B cell (primary cell): ENCODE results near the gene PHYHIPL. TPM values are rescaled to one million over a fixed set of nuclear protein-coding genes. Genes with fewer than 3 reads are reported as not detected.

Source experiments
- ATAC-seq: fragments of 200-7000 bp; cut with Tn5 transposase; one replicate; pipeline ENCODE4 v1.10.0; 2021; ENCODE audit warnings: low read depth, mild to moderate bottlenecking, moderate number of reproducible peaks, moderate library complexity
- CTCF ChIA-PET: fragments of 350-600 bp; sonication (Branson Sonifier 250); formaldehyde crosslinking; loops from one replicate; lab custom pipeline; 2021; ENCODE audit warnings: antibody characterized with exemption, inconsistent platforms; lab: Charles Lee
- POLR2A ChIA-PET: fragments of 350-600 bp; sonication (Branson Sonifier 250); formaldehyde crosslinking; loops from one replicate; lab custom pipeline; 2021; ENCODE audit warnings: antibody characterized with exemption; lab: Charles Lee
- DNase-seq: peaks from one replicate; pipeline ENCODE4 v3.0.0; 2013
- H2AFZ ChIP-seq: 2 replicates; pipeline ENCODE4 v1.6.1; 2012; ENCODE audit warnings: mild to moderate bottlenecking, low read depth, low read length; ENCODE audit not compliant: insufficient read depth, poor library complexity, severe bottlenecking
- H3K27ac ChIP-seq, 2 donors: 1 replicate in 1 of 2; 2 replicates in 1 of 2; pipeline ENCODE4 v1.5.1; 2012 to 2013; ENCODE audit warnings: low read length in 2 of 2, mild to moderate bottlenecking in 2 of 2, moderate library complexity in 1 of 2
- H3K27me3 ChIP-seq, 4 experiments: fragments of 200-600 bp in 1 of 4; sonication (generic) in 1 of 4; replicated peaks in 1 of 4; 1 replicate in 2 of 4; 2 replicates in 2 of 4; pipeline versions ENCODE4 v1.6.1 to v1.7.0; 2013 to 2016; ENCODE audit warnings: low read length in 3 of 4, mild to moderate bottlenecking in 2 of 4, mixed read lengths in 1 of 4, moderate library complexity in 1 of 4; ENCODE audit not compliant: insufficient read depth in 4 of 4, control insufficient read depth in 3 of 4; ENCODE audit errors: control extremely low read depth in 1 of 4
- H3K36me3 ChIP-seq, 2 experiments: replicated peaks in 1 of 2; 1 replicate in 1 of 2; 2 replicates in 1 of 2; pipeline versions ENCODE4 v1.6.1 to v1.7.1; 2013; ENCODE audit warnings: low read length in 1 of 2; ENCODE audit not compliant: insufficient read depth in 2 of 2, control insufficient read depth in 1 of 2; ENCODE audit errors: control extremely low read depth in 1 of 2, extremely low read depth in 1 of 2
- H3K4me1 ChIP-seq, 2 donors: fragments of 200-600 bp in 1 of 2; sonication (generic) in 1 of 2; 1 replicate in 1 of 2; 2 replicates in 1 of 2; pipeline versions ENCODE4 v1.5.1 to v1.6.1; 2013 to 2017; ENCODE audit warnings: low read length in 2 of 2; ENCODE audit not compliant: control insufficient read depth in 2 of 2, insufficient read depth in 2 of 2
- H3K4me2 ChIP-seq: replicated peaks from 2 replicates; pipeline ENCODE3; 2012; ENCODE audit warnings: mild to moderate bottlenecking, low read depth, low read length; ENCODE audit not compliant: poor library complexity, severe bottlenecking
- H3K4me3 ChIP-seq, 5 experiments: fragments of 200-600 bp in 1 of 5; sonication (generic) in 1 of 5; 1 replicate in 3 of 5; 2 replicates in 2 of 5; pipeline versions ENCODE4 v1.5.1 to v1.7.0; 2011 to 2016; ENCODE audit warnings: low read length in 4 of 5, mild to moderate bottlenecking in 4 of 5, low read depth in 2 of 5, control low read depth in 1 of 5, moderate library complexity in 1 of 5; ENCODE audit not compliant: insufficient read depth in 1 of 5; ENCODE audit errors: control extremely low read depth in 1 of 5, extremely low read depth in 1 of 5
- H3K79me2 ChIP-seq: fragments of 200-600 bp; sonication (generic); one replicate; pipeline ENCODE4 v1.6.0; 2016; ENCODE audit warnings: low read length; ENCODE audit not compliant: control insufficient read depth, insufficient read depth
- H3K9ac ChIP-seq: fragments of 200-600 bp; sonication (generic); 2 replicates; pipeline ENCODE4 v1.6.1; 2017; ENCODE audit warnings: mild to moderate bottlenecking, low read length, moderate library complexity
- H3K9me3 ChIP-seq, 3 donors: one replicate each; pipeline versions ENCODE4 v1.6.1 to v1.7.1; 2013; ENCODE audit warnings: low read length in 2 of 3; ENCODE audit not compliant: control insufficient read depth in 2 of 3, insufficient read depth in 1 of 3; ENCODE audit errors: control extremely low read depth in 1 of 3
- H4K20me1 ChIP-seq: 2 replicates; pipeline ENCODE4 v1.6.0; 2012; ENCODE audit warnings: mild to moderate bottlenecking, low read length; ENCODE audit not compliant: insufficient read depth, control insufficient read depth, poor library complexity, severe bottlenecking
- H3K27ac Mint-ChIP-seq: one replicate; pipeline ENCODE4 v1.8.0; 2021; ENCODE audit warnings: mixed read lengths
- H3K27me3 Mint-ChIP-seq: one replicate; pipeline ENCODE4 v1.8.0; 2021; ENCODE audit warnings: mixed read lengths
- H3K4me1 Mint-ChIP-seq: one replicate; pipeline ENCODE4 v1.8.0; 2021; ENCODE audit warnings: mixed read lengths
- H3K4me3 Mint-ChIP-seq: one replicate; pipeline ENCODE4 v1.8.0; 2021; ENCODE audit warnings: mixed read lengths
- H3K9me3 Mint-ChIP-seq: one replicate; pipeline ENCODE4 v1.8.0; 2022; ENCODE audit warnings: mixed read lengths; ENCODE audit not compliant: insufficient read depth
- EZH2 ChIP-seq: IDR thresholded peaks from 2 replicates; pipeline ENCODE4 v1.6.1; 2012; ENCODE audit warnings: borderline replicate concordance, low read depth, mild to moderate bottlenecking, moderate library complexity, low read length; ENCODE audit not compliant: insufficient read depth, poor library complexity, severe bottlenecking
- WGBS: methylation state at CpG from one replicate; pipeline ENCODE4 v1.1.5; 2013; ENCODE audit warnings: missing lambda C conversion rate; ENCODE audit not compliant: insufficient coverage; 5-methylcytosine and 5-hydroxymethylcytosine counted together
- intact Hi-C: fragments of 100-400 bp; cut with micrococcal nuclease; formaldehyde crosslinking; loops from one replicate; pipeline ENCODE4 v1.10.0; 2022
- polyA plus RNA-seq: library from polyadenylated mRNA; depleted of rRNA; stranded (reverse); fragments of >200 nt; gene quantifications from 2 replicates; pipeline ENCODE4 v1.2.3, GENCODE V29; 2012
- total RNA-seq, 2 donors: library from RNA; stranded (reverse); fragments of 120-200 nt in 1 of 2; gene quantifications; 1 replicate in 1 of 2; 2 replicates in 1 of 2; pipeline versions ENCODE4 v1.2.3 to v1.2.4, GENCODE V29; 2013 to 2022
- TF ChIP-seq, protein P1 (sequence below): fragments of 200-600 bp; IDR thresholded peaks from one replicate; pipeline ENCODE4 v1.8.0; 2022; ENCODE audit warnings: antibody characterized with exemption, mild to moderate bottlenecking

PHYHIPL gene
- total and polyA plus RNA-seq, 2 donors (not counting 1 experiment from before 2014, with no cell fraction given), result not detected

DNA sequence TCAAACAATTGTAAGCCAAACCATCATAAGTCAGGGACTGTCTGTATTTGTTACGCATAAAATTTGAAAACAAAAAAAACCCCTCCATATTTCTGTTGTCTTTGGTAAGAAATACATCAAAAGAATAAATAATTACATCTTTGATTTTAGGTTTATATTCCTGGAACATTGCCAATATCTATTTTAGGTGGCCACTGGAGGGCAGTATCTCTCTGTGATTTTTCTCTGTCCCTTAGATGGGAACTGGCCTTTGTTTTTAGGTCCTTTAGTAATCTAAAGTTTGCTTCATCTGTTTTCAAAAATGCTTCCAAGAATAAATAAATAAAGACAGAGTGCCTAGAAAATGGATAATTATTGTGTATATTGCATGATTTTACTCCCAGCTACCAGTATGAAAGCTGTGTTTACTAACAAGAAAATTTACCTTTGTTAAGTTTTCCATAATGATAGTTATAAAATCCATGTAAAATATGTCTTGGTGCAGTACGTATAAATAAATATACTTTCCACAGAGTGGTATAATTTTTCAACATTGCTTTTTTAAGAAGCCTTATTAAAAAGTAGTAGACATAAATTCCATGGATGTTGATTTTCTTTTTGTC is 64.2 kb downstream of the PHYHIPL start:
- Mint-ChIP-seq H3K27me3 (no peaks in the 10 kb centered on the region), H3K4me3 (no peak overlapping the region), H3K4me1 (no peaks in the 10 kb centered on the region), H3K27ac (no peak overlapping the region), H3K9me3 (no peaks in the 10 kb centered on the region)
- DNase-seq (peak; percentile 8), ATAC-seq (no peak)
- WGBS, result no CpG with 5 or more reads among the region's 2 CpGs
- H4K20me1 ChIP-seq, result no peaks in the 10 kb centered on the region
- no peaks in the 10 kb centered on the region for H3K27me3 ChIP-seq
- no peak overlapping the region for H3K9ac ChIP-seq
- no peaks in the 10 kb centered on the region for H3K4me1 ChIP-seq
- H3K4me2 ChIP-seq, result no peak overlapping the region
- CTCF ChIA-PET, result no interaction called here
- POLR2A ChIA-PET, result no interaction called here
- no peaks in the 10 kb centered on the region for H3K36me3 ChIP-seq
- no peak overlapping the region for H3K4me3 ChIP-seq
- no peak overlapping the region for H3K27ac ChIP-seq
- no peak for TF ChIP-seq EZH2
- TF ChIP-seq, protein P1, sequence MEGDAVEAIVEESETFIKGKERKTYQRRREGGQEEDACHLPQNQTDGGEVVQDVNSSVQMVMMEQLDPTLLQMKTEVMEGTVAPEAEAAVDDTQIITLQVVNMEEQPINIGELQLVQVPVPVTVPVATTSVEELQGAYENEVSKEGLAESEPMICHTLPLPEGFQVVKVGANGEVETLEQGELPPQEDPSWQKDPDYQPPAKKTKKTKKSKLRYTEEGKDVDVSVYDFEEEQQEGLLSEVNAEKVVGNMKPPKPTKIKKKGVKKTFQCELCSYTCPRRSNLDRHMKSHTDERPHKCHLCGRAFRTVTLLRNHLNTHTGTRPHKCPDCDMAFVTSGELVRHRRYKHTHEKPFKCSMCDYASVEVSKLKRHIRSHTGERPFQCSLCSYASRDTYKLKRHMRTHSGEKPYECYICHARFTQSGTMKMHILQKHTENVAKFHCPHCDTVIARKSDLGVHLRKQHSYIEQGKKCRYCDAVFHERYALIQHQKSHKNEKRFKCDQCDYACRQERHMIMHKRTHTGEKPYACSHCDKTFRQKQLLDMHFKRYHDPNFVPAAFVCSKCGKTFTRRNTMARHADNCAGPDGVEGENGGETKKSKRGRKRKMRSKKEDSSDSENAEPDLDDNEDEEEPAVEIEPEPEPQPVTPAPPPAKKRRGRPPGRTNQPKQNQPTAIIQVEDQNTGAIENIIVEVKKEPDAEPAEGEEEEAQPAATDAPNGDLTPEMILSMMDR, result peak; percentile 65
- intact Hi-C loops, result no loop called here
- no peaks in the 10 kb centered on the region for H3K9me3 ChIP-seq
- H3K79me2 ChIP-seq, result no peaks in the 10 kb centered on the region
- no peak overlapping the region for H2AFZ ChIP-seq

DNA sequence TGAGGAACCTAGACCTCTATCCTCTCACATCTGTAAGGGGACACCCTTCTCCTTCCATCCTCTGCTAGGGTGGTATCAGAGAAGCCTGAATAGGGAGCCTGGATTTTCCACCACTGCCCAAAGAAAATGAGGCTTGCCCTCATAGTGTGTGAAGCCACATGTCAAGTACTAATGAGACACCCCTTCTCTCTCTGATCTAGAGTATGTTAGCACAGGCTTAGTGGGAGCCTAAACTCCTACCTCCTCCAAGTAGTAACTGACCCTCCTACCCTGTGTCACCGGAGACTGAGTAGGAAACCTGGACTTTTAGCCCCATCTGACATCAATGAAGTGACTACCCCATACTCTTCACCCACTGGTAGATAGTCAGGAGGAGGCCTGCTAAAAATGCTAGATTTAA is 65.6 kb downstream of the PHYHIPL start:
- Mint-ChIP-seq H3K27me3 (no peaks in the 10 kb centered on the region), H3K4me3 (no peak overlapping the region), H3K4me1 (no peaks in the 10 kb centered on the region), H3K27ac (no peak overlapping the region), H3K9me3 (no peaks in the 10 kb centered on the region)
- Histone ChIP-seq H3K79me2 (no peaks in the 10 kb centered on the region), H2AFZ (no peak overlapping the region), H3K36me3 (no peaks in the 10 kb centered on the region), H3K9ac (no peak overlapping the region), H3K27ac (no peak overlapping the region), H3K9me3 (no peaks in the 10 kb centered on the region), H3K4me3 (no peak overlapping the region), H3K4me1 (no peaks in the 10 kb centered on the region), H3K27me3 (no peaks in the 10 kb centered on the region), H3K4me2 (no peak overlapping the region), H4K20me1 (no peaks in the 10 kb centered on the region)
- intact Hi-C loops, result no loop called here
- TF ChIP-seq, protein P1, result no peak
- ChIA-PET POLR2A (no interaction called here), CTCF (no interaction called here)
- ATAC-seq, result no peak
- DNase-seq, result no peak
- no CpG with 5 or more reads among the region's 1 CpG for WGBS
